Right lobe of liver (tissue), 4 donors: ENCODE data around the gene B3GNT5.

Source experiments
- CTCF ChIP-seq, 4 donors: fragments of 200-600 bp in 3 of 4; fragments of 450-650 bp in 1 of 4; IDR thresholded peaks; one replicate each; pipeline versions ENCODE4 v1.5.1 to v1.8.0; 2016 to 2022; ENCODE audit warnings: antibody characterized with exemption in 4 of 4, mild to moderate bottlenecking in 2 of 4
- POLR2A ChIP-seq: fragments of 450-650 bp; IDR thresholded peaks from one replicate; pipeline ENCODE4 v1.6.1; 2017; ENCODE audit warnings: antibody characterized with exemption, mild to moderate bottlenecking
- donor health status: DM: no; HTN: no; CAD: no.
- donor health status: DM: no; HTN: no; CAD: no.
- donor health status: DM: no; HTN: yes; CAD: no.

GRCh38 chr3:183242431-183242830 is 10.6 kb upstream of the B3GNT5 start:
- TF ChIP-seq CTCF (IDR thresholded peaks at IDR 0.05) (no peak), POLR2A (no peak)
